SK-N-SH (cell line): ENCODE measurements around the gene ADGRG3. TPM values are rescaled to one million over a fixed set of nuclear protein-coding genes. Genes with fewer than 3 reads are reported as not detected.

Experiments used
- CTCF ChIA-PET: fragments of 300-600, 350-600 bp; formaldehyde crosslinking; extraction: SDS; loops from one replicate; lab custom pipeline; 2021; lab: Yijun Ruan, JAX
- POLR2A ChIA-PET: fragments of 350-600 bp; sonication (Branson Sonifier 250); formaldehyde crosslinking; extraction: SDS; loops from one replicate; lab custom pipeline; 2020; ENCODE audit warnings: antibody characterized with exemption, inconsistent platforms; lab: Yijun Ruan, JAX
- DNase-seq: peaks from one replicate; pipeline ENCODE4 v3.0.0; 2012
- H2AFZ ChIP-seq: fragments of 200-600 bp; sonication (generic); 2 replicates; pipeline ENCODE4 v1.8.1; 2016; ENCODE audit warnings: antibody characterized with exemption, mild to moderate bottlenecking, low read depth
- H3F3A ChIP-seq: fragments of 200-600 bp; sonication (generic); replicated peaks from 2 replicates; pipeline ENCODE3; 2016; ENCODE audit warnings: antibody characterized with exemption, mild to moderate bottlenecking; ENCODE audit not compliant: insufficient read depth
- H3K27ac ChIP-seq, 2 experiments: fragments of 200-500 bp in 1 of 2; fragments of 200-600 bp in 1 of 2; sonication (Bioruptor generic) in 1 of 2; sonication (generic), shearing (Covaris generic) in 1 of 2; 2 replicates each; pipeline versions ENCODE4 v1.5.1 to v1.6.1; 2014 to 2016; ENCODE audit warnings: low read depth in 2 of 2, inconsistent platforms in 1 of 2, low read length in 1 of 2, mild to moderate bottlenecking in 1 of 2, mixed read lengths in 1 of 2
- H3K27me3 ChIP-seq: fragments of 200-600 bp; sonication (generic), shearing (Covaris generic); 2 replicates; pipeline ENCODE4 v1.6.1; 2016; ENCODE audit warnings: mixed run types; ENCODE audit not compliant: insufficient read depth
- H3K36me3 ChIP-seq, 2 experiments: fragments of 200-500 bp in 1 of 2; fragments of 200-600 bp in 1 of 2; sonication (Bioruptor generic) in 1 of 2; sonication (generic) in 1 of 2; replicated peaks in 1 of 2; 2 replicates each; pipeline versions ENCODE3 to v1.5.1; 2014 to 2016; ENCODE audit warnings: low read length in 1 of 2, mild to moderate bottlenecking in 1 of 2; ENCODE audit not compliant: insufficient read depth in 2 of 2, control insufficient read depth in 1 of 2
- H3K4me1 ChIP-seq, 2 experiments: fragments of 200-500 bp in 1 of 2; fragments of 200-600 bp in 1 of 2; sonication (Bioruptor generic) in 1 of 2; sonication (generic), shearing (Covaris generic) in 1 of 2; 2 replicates each; pipeline versions ENCODE4 v1.5.1 to v1.6.1; 2014 to 2016; ENCODE audit warnings: low read depth in 1 of 2, low read length in 1 of 2, mixed run types in 1 of 2; ENCODE audit not compliant: insufficient read depth in 2 of 2, control insufficient read depth in 1 of 2
- H3K4me2 ChIP-seq: fragments of 200-600 bp; sonication (generic), shearing (Covaris generic); 2 replicates; pipeline ENCODE4 v1.6.1; 2017; ENCODE audit warnings: mixed run types
- H3K4me3 ChIP-seq, 2 experiments: fragments of 200-500 bp in 1 of 2; fragments of 200-600 bp in 1 of 2; sonication (Bioruptor generic) in 1 of 2; sonication (generic), shearing (Covaris generic) in 1 of 2; 2 replicates each; pipeline versions ENCODE4 v1.5.1 to v1.8.1; 2014 to 2016; ENCODE audit warnings: low read depth in 2 of 2, inconsistent platforms in 1 of 2, low read length in 1 of 2, mild to moderate bottlenecking in 1 of 2, mixed read lengths in 1 of 2, moderate library complexity in 1 of 2
- H3K79me2 ChIP-seq: fragments of 200-600 bp; sonication (generic); 2 replicates; pipeline ENCODE4 v1.8.1; 2017; ENCODE audit warnings: mild to moderate bottlenecking; ENCODE audit not compliant: insufficient read depth
- H3K9ac ChIP-seq: fragments of 200-600 bp; sonication (generic); 2 replicates; pipeline ENCODE4 v1.6.1; 2017; ENCODE audit warnings: mixed run types
- H3K9me2 ChIP-seq: fragments of 200-600 bp; sonication (generic); 2 replicates; pipeline ENCODE4 v1.6.1; 2017; ENCODE audit warnings: mixed run types
- H3K9me3 ChIP-seq: fragments of 200-600 bp; sonication (generic); 2 replicates; pipeline ENCODE4 v1.6.1; 2017; ENCODE audit warnings: mixed run types, mild to moderate bottlenecking, moderate library complexity
- H4K20me1 ChIP-seq: fragments of 200-600 bp; sonication (generic); 2 replicates; pipeline ENCODE4 v1.6.1; 2017; ENCODE audit warnings: mild to moderate bottlenecking, mixed run types; ENCODE audit not compliant: insufficient read depth
- CHD2 ChIP-seq: fragments of 150-350 bp; IDR thresholded peaks from 2 replicates; pipeline ENCODE4 v1.6.1; 2018; ENCODE audit warnings: low read length; ENCODE audit not compliant: partially characterized antibody
- CTCF ChIP-seq: fragments of 200-600 bp; sonication (generic); IDR thresholded peaks from 2 replicates; pipeline ENCODE4 v1.6.1; 2017; ENCODE audit warnings: antibody characterized with exemption, mild to moderate bottlenecking, moderate library complexity
- FOSL2 ChIP-seq: IDR thresholded peaks from 2 replicates; pipeline ENCODE4 v1.4.0; 2012; ENCODE audit warnings: low read depth, mild to moderate bottlenecking, moderate library complexity, borderline replicate concordance
- JUND ChIP-seq: IDR thresholded peaks from 2 replicates; pipeline ENCODE4 v1.4.0; 2012
- MAX ChIP-seq: IDR thresholded peaks from 2 replicates; pipeline ENCODE4 v1.4.0; 2012; ENCODE audit warnings: low read depth
- POLR2AphosphoS5 ChIP-seq: IDR thresholded peaks from 2 replicates; pipeline ENCODE4 v1.6.1; 2012; ENCODE audit warnings: low read depth, low read length
- RAD21 ChIP-seq: IDR thresholded peaks from 2 replicates; pipeline ENCODE4 v1.6.1; 2012; ENCODE audit warnings: mild to moderate bottlenecking, low read length
- RCOR1 ChIP-seq: fragments of 150-350 bp; IDR thresholded peaks from 2 replicates; pipeline ENCODE4 v1.6.1; 2017; ENCODE audit warnings: antibody characterized with exemption, low read length
- RFX5 ChIP-seq: IDR thresholded peaks from 2 replicates; pipeline ENCODE4 v1.6.1; 2012; ENCODE audit warnings: mild to moderate bottlenecking, improper control_type of control experiment, low read length
- TCF12 ChIP-seq: IDR thresholded peaks from 2 replicates; pipeline ENCODE4 v1.4.0; 2012
- TEAD4 ChIP-seq: IDR thresholded peaks from 2 replicates; pipeline ENCODE4 v1.4.0; 2012; ENCODE audit warnings: mild to moderate bottlenecking, borderline replicate concordance; ENCODE audit not compliant: insufficient read depth
- USF1 ChIP-seq: IDR thresholded peaks from 2 replicates; pipeline ENCODE4 v1.4.0; 2012; ENCODE audit warnings: low read depth, borderline replicate concordance
- USF2 ChIP-seq: fragments of 150-350 bp; IDR thresholded peaks from 2 replicates; pipeline ENCODE4 v1.6.1; 2017; ENCODE audit warnings: antibody characterized with exemption, low read length, low read depth, borderline replicate concordance
- WGBS: methylation state at CpG from one replicate; pipeline ENCODE4 v1.1.6; 2017; ENCODE audit warnings: low lambda C conversion rate; 5-methylcytosine and 5-hydroxymethylcytosine counted together
- polyA plus RNA-seq, 3 experiments: library from polyadenylated mRNA; depleted of rRNA; stranded (reverse); fragments of >200 nt; gene quantifications; 2 replicates each; pipeline ENCODE4 v1.2.3, GENCODE V29; 2012

Gene ADGRG3
- polyA plus RNA-seq, 1 of the 3 experiments (the other 2 are of a cell fraction): not detected

GRCh38 chr16:57642160-57643135 lies 25.7 kb upstream of the ADGRG3 start:
- Histone ChIP-seq H4K20me1 (no peaks in the 10 kb centered on the region), H3K9ac (no peak overlapping the region), H3F3A (peaks cover 4% of the 10 kb centered on the region), H3K79me2 (no peaks in the 10 kb centered on the region), H3K27ac (no peak overlapping the region), H3K27me3 (no peaks in the 10 kb centered on the region), H3K4me1 (peaks cover 4 to 10% of the 10 kb centered on the region in 2 experiments; a peak in 1 of 4 replicates), H2AFZ (no peak overlapping the region), H3K9me3 (no peaks in the 10 kb centered on the region), H3K36me3 (no peaks in the 10 kb centered on the region)
- ChIA-PET CTCF (interaction anchor here (0.7 to 4.3 kb wide), 6 partner anchors 11 to 66 kb away, joined by 3 to 28 read pairs (median 6); no protein-coding TSS in a partner anchor), POLR2A (no interaction called here)
- no peak for DNase-seq
- WGBS: 81% methylated on average over 11 of the region's 11 CpGs
- TF ChIP-seq USF2: no peak
- TF ChIP-seq, all 33 proteins: peak for 0
- Histone ChIP-seq H3K4me2 (no peak overlapping the region), H3K4me3 (no peak overlapping the region), H3K9me2 (no peaks in the 10 kb centered on the region)

- Histone ChIP-seq H3K27me3 (no peaks in the 10 kb centered on the region), H3K9me3 (no peaks in the 10 kb centered on the region), H3K4me2 (peak overlapping the region; percentile 29; the same call in 1 of the 2 replicates), H3F3A (peaks cover 4% of the 10 kb centered on the region), H4K20me1 (no peaks in the 10 kb centered on the region), H3K4me3 (no peak overlapping the region), H3K4me1 (peaks cover 4 to 10% of the 10 kb centered on the region in 2 experiments; a peak in 1 of 4 replicates), H3K27ac (no peak overlapping the region), H3K36me3 (no peaks in the 10 kb centered on the region), H3K79me2 (no peaks in the 10 kb centered on the region), H3K9ac (no peak overlapping the region), H3K9me2 (no peaks in the 10 kb centered on the region), H2AFZ (no peak overlapping the region)
- CTCF ChIA-PET: interaction anchor here (1.1 to 3.3 kb wide), 4 partner anchors 20 to 67 kb away, joined by 3 to 18 read pairs (median 8); no protein-coding TSS in a partner anchor
- 24% methylated on average over 7 of the region's 7 CpGs for WGBS
- no peak for TF ChIP-seq TEAD4
- no peak for TF ChIP-seq RAD21
- peak; percentile 35; the same call in 1 of the 2 replicates for TF ChIP-seq TCF12
- TF ChIP-seq RFX5: no peak
- peak; percentile 27; the same call in 1 of the 2 replicates for TF ChIP-seq FOSL2
- POLR2A ChIA-PET: no interaction called here
- no peak for DNase-seq
Measured at GRCh38 chr16:57643147-57643874, 24.8 kb upstream of the ADGRG3 start.

- Histone ChIP-seq H4K20me1 (no peaks in the 10 kb centered on the region), H3K9me2 (no peaks in the 10 kb centered on the region), H3F3A (peaks cover 4% of the 10 kb centered on the region), H3K4me3 (no peak overlapping the region), H3K9me3 (no peaks in the 10 kb centered on the region), H3K27me3 (no peaks in the 10 kb centered on the region), H3K9ac (no peak overlapping the region), H2AFZ (no peak overlapping the region), H3K79me2 (no peaks in the 10 kb centered on the region), H3K4me1 (peaks cover 4 to 10% of the 10 kb centered on the region in 2 experiments; a peak in 1 of 4 replicates), H3K4me2 (no peak overlapping the region), H3K36me3 (no peaks in the 10 kb centered on the region), H3K27ac (no peak overlapping the region)
- DNase-seq: no peak
- ChIA-PET POLR2A (no interaction called here), CTCF (interaction anchor here (1.1 to 3.3 kb wide), 3 partner anchors 44 to 67 kb away, joined by 7 to 18 read pairs (median 9); no protein-coding TSS in a partner anchor)
- WGBS: 93% methylated on average over 8 of the region's 9 CpGs
- TF ChIP-seq POLR2AphosphoS5: no peak
- no peak for TF ChIP-seq JUND
- TF ChIP-seq CTCF: no peak
- no peak for TF ChIP-seq FOSL2
- no peak for TF ChIP-seq RCOR1
- TF ChIP-seq MAX: no peak
- no peak for TF ChIP-seq USF1
- no peak for TF ChIP-seq CHD2
Measured at GRCh38 chr16:57643910-57644309, 24.2 kb upstream of the ADGRG3 start.
